Erythroblast (primary cell): Measurements from ENCODE around the gene GLA.

Experiments
- GATA1 ChIP-seq: IDR thresholded peaks from 2 replicates; pipeline ENCODE4 v1.6.1; 2011; ENCODE audit warnings: low read depth, mild to moderate bottlenecking, control low read depth, low read length, moderate library complexity
- POLR2A ChIP-seq: IDR thresholded peaks from 2 replicates; pipeline ENCODE4 v1.6.1; 2011; ENCODE audit warnings: mild to moderate bottlenecking, low read length

DNA sequence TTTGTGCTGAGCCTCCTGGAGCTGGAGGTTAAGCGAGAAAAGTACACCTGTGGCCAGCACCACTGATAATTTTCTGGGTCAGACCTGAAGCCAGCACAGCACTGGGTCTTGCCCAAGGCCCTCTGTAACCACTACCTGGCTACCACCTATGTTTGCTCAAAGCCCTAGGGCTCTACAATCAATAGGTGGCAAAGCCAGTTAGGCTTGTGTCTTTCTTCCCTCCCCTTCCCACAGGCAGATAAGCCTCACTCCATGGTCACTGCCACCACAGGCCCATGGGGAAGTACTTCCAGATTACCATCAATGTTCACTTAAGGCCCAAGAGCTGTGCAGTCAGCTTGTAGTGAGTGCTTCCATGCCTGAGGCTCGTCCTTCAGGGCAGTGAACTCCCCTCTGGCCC lies 42.4 kb upstream of the GLA start:
- TF ChIP-seq POLR2A: no peak
- TF ChIP-seq GATA1: no peak
